NCI-H2227 treated with DMSO at 0.1 percent for 48 hours (cell line): ENCODE results near the gene IFT25.

Experiments used
- DNase-seq: peaks from one replicate; lab custom pipeline; 2025; lab: John Stamatoyannopoulos, UW

IFT25 gene

DNA sequence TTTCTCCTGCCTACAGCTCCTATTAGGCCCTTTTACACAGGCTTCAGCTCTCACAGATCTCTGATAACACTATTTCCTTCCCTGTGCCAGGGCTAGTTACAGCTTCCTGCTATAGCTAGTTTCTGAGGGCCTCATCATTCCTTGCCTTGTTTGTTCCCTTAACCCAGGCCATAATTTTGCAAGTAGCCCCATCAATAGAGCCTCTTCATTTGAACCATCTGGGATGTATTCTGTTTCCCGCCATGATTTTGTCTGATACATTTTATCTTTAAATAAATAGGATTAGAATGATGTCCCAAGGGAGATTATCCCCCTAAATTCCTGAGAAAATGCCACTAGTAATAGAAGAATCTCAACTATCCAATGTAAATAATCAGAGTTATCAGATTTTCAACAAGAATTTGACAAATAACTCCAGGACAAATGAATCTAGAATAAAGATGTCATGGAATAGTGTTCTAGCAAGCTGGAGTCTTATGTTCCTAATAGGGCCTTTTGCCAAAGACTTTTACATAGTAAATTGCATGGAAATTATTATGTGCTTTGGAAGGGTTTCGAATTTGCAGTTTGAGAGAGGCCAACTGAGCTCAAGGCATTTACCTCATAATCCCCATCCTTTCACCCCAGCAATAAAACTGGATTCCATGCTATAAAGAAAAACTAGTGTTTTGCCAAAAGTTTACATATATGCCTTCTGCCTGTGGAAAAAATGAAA is 16.1 kb downstream of the IFT25 start:
- DNase-seq = no peak

GRCh38 chr1:53927376-53927881 is 18.1 kb downstream of the IFT25 start:
- DNase-seq = no peak

DNA sequence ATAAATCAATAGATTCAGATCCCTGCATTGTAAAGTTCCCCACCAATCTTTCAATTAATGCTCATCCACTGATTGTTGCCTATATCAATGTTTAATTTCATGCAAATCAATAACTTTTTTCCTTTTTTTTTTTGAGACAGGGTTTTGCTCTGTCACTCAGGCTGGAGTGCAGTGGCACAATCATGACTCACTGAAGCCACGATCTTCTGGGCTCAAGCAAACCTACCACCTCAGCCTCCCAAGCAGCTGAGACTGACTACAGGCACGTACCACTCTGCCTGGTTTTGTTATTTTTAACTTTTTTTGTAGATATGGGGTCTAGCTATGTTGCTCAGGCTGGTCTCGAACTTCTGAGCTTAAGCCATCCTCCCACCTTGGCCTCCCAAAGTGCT is 25.8 kb downstream of the IFT25 start:
- no peak for DNase-seq

GRCh38 chr1:53918343-53918742 is 27.2 kb downstream of the IFT25 start:
- DNase-seq = no peak

DNA sequence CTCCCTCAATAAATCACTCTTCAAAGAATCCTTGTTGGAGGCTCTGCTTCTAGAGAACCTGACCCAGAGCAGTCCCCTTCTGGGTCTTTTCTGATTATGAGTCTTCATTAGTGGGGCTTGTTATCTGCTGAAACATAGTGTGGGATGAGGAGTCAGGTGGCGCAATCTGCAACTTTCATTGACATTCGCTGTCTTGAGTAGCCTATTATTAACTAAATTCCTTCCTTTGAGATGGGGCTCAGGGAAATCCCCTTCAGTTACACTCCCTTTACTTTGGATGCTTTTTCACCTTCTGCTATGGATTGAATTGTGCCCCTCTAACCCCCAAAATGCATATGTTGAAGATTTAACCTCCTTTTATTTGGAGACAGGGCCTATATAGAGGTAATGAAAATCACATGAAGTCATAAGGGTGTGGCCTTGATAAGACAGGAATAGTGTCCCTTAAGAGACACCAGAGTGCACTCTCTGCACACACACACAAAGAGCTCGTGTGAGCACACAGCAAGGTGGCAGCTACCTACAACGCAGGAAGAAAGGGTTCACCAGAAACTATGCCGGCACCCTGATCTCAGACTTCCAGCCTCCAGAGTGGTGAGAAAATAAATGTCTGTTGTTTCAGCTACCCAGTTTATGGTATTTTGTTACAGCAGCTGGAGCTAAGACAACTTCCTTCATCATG is 32.0 kb downstream of the IFT25 start:
- DNase-seq = peak; percentile 58

- no peak for DNase-seq
Observed at GRCh38 chr1:53911442-53911841, 34.1 kb downstream of the IFT25 start.

GRCh38 chr1:53909946-53910345 is 35.6 kb downstream of the IFT25 start:
- DNase-seq = no peak

- no peak for DNase-seq
Observed at GRCh38 chr1:53906121-53906520, 39.4 kb downstream of the IFT25 start.

GRCh38 chr1:53905509-53905908 is 40.0 kb downstream of the IFT25 start:
- DNase-seq = no peak

GRCh38 chr1:53902235-53903138 is 43.0 kb downstream of the IFT25 start:
- no peak for DNase-seq

DNA sequence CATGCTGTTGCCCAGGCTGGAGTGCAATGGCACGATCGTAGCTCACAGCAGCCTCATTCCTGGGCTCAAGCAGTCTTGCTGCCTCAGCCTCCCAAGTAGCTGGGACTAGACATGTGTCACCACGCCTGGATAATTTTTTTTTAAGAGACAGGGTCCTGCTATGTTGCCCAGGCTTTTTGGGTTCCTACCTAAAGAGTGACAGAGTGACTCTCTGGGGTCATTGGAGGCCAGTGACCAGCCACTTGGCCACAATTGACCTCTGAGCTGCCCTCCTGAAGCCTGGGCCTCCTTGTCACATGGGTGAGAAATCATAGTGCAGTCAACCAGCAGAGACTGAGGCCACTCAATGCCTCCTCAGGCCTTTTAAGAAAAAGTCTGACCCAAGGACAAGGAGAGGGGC is 45.8 kb downstream of the IFT25 start:
- DNase-seq = no peak

DNA sequence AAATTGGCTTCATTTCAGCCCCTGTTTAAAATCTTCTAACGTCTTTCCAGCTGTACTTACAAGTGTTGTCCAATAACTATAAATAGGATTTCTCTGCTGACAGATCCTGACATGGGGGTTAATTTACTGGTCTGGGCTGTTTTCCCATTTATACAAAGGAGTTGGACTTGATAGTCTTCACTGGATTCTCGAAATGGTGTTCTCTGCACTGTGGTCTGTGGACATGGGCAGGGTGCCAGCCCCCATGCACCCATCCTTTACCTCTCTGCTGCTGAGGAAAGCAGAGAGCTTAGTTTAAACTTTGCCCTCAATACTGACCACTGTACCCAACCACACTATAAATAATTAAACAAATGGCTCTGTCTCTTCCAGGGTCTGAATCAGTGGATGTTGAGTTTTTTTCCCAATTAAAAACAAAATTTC is 46.3 kb downstream of the IFT25 start:
- no peak for DNase-seq

DNA sequence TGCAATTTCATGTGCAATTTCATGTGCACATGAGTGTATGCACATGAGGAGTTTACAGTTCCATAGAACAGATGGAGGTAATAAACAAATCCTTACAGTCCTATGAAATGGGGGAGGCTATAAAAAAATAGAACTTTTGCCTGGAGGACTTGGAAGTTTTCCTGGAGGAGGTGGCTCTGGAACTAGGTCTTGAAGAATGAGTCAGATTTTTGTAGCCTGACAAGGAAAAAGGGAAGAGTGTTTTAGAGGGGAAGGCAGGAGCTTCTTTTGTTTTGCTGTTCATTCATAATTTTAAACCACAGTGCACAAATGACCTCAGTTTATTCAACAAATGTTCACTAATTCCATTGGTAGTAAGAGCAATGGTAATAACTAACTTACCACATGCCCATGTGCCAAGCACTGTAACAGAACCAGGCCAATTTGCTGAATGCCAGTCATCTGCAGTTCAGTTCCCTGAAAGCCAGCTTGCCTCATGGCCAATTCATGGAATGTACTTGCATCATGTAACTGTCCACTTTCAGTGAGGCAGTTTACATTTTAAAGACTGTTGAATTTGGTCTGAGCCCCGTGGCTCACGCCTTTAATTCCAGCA is 48.8 kb downstream of the IFT25 start:
- DNase-seq = no peak

DNA sequence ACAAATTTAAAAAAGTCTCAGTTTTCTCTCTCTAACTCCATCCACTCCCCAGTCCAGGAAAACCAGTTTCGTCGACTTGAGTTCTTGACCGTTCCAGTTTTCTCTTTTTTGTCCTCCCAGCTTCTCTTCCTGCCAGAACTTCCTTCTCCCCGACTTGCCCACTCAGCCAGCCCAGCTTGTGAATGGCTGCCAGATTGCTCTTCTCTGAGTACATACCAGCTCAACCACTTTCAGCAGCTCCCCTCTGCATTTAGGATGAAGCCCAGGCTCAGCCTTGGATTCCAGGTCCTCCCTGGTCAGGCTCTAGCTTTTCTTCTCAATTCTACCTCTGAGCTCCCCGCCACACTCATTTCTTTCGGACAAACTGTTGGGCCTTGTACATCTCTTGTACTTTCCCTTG is 50.1 kb downstream of the IFT25 start:
- DNase-seq = no peak

- no peak for DNase-seq
Observed at GRCh38 chr1:53894644-53895043, 50.9 kb downstream of the IFT25 start.

GRCh38 chr1:53893999-53894636 is 51.4 kb downstream of the IFT25 start, which contains the start of gene DIO1:
Gene DIO1 (plus strand): TSS chr1:53894187. CDS start chr1:53894211, 24 bp downstream.
- DNase-seq = no peak

DNA sequence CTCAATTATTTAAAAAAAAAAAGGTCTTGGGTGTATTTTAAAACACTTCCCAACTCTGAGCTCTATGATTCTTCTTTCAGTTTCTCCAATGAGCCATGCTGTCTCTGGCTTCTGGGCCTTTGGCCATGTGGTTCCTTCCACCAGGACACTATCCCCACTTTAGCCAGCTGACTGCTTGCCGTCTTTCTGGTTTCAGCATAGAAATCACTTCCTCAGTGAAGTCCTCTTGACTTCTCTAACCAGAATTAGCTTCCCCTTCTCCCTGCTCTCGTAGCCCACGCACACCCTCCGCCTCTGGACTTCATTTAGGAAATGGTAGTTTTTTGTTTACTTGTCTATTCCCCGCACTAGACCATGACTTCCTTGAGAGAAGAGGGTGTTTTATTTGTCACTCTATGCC is 52.6 kb downstream of the IFT25 start:
- DNase-seq = no peak

DNA sequence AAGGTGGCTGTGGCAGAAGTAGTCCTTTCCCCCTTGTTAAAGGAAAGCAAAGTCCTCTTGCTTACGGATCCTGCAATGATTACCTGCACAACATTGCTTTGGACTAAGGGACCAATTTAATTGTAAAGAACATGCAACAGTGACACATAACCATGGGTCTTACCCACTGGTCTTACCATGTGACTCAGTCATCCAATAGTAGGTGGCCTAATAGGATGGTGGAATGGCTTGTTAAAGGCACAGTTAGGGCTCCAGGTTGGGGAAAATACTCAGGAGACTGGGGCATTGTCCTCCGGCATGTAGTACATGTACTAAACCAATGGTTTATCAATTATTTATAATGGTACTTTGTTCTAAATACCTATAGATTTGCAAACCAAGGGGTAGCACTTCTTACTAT is 53.8 kb downstream of the IFT25 start:
- DNase-seq = no peak

GRCh38 chr1:53891018-53891417 is 54.5 kb downstream of the IFT25 start:
- DNase-seq = no peak

GRCh38 chr1:53890522-53890941 is 55.0 kb downstream of the IFT25 start:
- DNase-seq = no peak
